ENCODE results near the gene FEV.

DNA sequence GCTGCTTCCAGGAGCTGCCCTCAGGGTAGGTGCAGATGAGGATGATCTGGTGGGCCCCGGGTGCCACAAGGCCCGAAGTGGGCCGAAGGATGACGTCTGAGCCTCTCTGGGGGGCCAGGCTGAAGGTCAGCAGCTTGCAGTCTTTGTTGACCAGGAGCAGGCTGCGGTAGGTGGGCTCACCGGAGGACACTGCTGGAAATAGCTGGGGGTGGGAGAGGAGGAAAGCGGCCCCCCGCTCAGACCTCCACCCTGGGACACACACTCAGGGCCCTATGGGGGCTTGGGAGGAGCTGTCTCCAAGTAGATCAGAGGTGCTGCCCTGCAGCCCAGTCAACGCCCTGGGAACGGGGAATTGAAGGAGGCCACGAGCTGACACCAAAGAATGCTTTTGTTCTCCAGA, 39.1 kb upstream of the FEV start:
- TF ChIP-seq, protein P1, sequence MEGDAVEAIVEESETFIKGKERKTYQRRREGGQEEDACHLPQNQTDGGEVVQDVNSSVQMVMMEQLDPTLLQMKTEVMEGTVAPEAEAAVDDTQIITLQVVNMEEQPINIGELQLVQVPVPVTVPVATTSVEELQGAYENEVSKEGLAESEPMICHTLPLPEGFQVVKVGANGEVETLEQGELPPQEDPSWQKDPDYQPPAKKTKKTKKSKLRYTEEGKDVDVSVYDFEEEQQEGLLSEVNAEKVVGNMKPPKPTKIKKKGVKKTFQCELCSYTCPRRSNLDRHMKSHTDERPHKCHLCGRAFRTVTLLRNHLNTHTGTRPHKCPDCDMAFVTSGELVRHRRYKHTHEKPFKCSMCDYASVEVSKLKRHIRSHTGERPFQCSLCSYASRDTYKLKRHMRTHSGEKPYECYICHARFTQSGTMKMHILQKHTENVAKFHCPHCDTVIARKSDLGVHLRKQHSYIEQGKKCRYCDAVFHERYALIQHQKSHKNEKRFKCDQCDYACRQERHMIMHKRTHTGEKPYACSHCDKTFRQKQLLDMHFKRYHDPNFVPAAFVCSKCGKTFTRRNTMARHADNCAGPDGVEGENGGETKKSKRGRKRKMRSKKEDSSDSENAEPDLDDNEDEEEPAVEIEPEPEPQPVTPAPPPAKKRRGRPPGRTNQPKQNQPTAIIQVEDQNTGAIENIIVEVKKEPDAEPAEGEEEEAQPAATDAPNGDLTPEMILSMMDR (IDR thresholded peaks at IDR 0.05; ENCODE audit: insufficient read depth, low read length, poor library complexity, severe bottlenecking) = no peak
- no peak for TF ChIP-seq EZH2phosphoT487 (conservative IDR thresholded peaks at IDR 0.05; ENCODE audit: low read length)
